Right renal cortex interstitium (tissue), 3 donors: ENCODE results near the gene ASPSCR1. TPM values are rescaled to one million over a fixed set of nuclear protein-coding genes. Genes with fewer than 3 reads are reported as not detected.
A peak's percentile ranks its signal among the peaks of the same experiment; 100 is the strongest.

ENCODE experiments used
- DNase-seq, 3 donors: peaks; one replicate each; pipeline ENCODE4 v3.0.0-alpha.2; 2013; ENCODE audit warnings: low read depth in 3 of 3, low spot score in 2 of 3
- polyA plus RNA-seq, 3 donors: library from polyadenylated mRNA; unstranded; fragments of 120-200 nt; gene quantifications; one replicate each; pipeline ENCODE4 v1.2.1, GENCODE V29; 2013; ENCODE audit not compliant: insufficient read length in 3 of 3

The ASPSCR1 gene
- polyA plus RNA-seq, 3 donors = 19.1 to 23.3 (median 19.8) TPM

DNA sequence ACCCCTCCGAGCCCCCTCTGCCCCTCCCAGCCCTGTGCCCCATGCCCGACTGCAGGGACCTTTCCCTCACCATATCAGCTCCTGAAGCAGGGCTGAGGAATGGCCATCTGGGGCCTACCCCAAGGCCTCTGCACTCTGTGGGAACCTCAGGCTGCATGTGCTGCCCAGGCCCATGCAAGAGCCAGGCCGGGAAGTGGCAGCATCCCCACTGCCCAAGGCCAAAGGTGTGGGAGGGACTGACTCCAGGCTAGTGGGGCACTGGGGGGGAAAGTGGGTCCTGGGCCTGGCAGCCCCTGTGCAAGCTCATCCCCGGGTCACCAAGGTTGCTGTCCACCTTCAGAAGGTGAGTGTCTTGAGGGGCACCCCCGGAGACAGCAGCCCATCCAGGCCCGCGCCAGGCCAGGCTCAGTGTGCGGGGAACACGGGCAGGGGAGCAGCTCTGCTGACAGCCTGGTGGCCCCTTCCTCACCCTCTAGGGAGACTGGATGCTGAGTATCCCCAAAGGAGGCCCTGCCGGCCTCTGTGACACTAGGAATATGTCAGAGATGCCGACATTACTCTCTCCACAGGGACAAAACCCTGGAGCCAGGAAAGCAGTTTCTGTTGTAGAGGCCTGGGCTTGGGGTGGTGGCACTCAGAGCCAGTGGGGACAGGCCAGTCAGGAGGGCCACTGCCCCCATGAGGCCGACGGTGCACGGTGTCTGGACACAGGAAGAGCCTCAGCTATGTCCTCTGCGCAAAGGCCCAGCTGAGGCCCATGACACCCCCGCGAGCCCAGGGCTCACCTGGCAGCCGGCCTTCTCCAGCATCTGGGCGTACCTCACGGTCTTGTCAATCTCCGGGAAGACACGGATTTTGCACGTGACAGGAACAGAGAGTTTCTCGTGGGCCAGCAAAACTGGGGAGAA is 84.9 kb downstream of the ASPSCR1 start:
- no peak for DNase-seq

DNA sequence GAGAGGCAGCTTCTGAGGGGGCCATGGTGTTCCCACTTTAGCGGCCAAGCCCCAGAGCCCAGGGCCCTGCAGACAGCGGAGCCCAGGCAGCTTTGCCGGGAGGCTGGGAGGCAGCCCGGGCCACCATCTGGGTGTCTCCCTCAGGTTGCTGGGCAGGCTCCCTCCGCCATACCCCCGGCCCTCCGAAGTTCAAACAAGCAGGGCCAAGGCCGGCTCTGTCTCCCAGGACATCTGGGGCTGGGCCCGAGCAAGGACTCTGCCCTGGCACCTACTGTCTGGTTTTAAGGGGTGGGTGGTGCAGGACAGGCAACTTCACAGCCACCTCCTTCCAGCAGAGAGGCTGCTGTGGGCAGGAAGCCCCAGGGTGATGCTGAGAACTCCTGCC is 85.5 kb downstream of the ASPSCR1 start:
- DNase-seq = no peak

DNA sequence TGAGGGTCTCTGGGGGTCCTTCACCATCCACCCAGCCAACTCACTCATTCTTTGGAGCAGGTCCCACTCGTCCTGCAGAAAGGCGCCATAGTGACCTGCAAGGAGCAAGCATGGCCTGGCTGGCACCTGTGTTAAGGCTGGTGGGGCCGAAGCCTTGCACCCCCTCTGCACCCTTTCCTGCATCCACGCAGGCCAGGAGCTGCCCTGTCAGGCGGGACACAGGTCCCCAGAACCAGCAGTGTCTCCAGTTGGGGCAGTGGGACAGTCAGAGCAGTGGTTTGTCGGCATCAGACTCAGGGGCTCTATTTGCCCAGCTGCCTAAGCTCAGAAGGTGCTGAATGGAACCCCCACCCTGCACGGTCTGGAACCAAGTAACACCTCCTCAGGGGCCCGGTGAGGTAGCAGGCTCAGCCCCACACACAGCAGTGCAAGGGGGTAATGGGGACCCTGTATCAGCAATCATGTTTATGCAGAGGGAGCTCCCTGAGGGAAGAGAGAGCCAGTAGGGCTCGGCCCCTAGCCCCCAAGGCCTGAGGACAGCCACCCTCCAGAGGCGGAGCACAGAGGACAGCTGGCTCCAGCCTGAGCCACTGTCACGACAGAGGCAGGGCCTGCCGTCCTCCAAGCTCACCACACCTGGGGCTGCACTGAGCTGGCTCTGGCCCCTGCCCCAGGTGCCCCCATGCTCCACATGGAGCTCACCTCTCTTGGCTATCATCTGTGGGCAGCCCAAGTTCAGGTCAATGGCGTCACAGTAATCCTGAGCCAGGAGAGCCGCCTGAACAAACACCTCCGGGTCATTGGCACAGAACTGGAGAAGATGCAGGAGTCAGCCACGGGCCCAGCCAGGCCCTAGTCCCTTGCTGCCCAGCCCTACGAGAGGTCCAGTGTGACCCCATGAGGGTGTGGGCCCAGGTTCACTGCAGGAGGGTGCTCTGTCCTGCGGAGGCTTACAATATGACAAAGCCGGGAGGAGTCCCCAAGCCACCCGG is 86.3 kb downstream of the ASPSCR1 start:
- DNase-seq = no peak

DNA sequence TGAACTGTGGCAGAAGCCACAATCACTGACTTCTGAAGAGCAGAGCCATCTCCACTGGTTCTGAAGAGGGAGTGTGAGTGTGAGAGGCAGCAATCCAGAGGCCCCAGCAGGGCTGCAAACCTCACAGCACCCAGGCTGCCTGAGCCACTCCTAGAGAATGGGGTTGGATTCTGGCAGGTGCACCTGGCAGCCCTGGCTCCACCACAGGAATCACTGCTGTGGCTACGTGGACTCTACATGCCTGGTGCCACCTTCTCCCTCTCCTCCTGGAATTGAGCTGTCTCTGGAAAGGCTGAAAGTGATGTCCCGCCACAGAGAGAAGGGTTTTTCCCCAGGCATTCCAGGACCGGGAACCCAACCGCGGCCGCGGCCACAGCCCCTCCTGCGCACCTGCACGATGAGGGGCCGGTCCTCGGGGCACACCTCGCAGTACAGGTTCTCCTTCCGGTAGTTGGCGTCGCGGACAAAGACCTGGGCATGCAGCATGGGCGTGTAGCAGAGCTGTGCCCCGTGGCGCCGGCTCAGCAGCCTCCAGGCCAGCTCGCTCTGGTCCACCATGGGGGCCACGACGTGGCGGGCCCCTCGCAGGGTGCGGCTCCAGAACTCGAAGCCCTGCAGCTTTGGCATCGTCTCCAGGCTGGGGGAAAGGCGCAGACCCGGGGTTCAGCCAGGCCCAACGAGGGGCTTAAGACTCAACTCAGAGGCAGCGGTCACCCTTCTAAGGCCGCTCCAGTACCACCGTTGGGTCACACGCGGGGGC is 87.2 kb downstream of the ASPSCR1 start:
- DNase-seq = no peak

DNA sequence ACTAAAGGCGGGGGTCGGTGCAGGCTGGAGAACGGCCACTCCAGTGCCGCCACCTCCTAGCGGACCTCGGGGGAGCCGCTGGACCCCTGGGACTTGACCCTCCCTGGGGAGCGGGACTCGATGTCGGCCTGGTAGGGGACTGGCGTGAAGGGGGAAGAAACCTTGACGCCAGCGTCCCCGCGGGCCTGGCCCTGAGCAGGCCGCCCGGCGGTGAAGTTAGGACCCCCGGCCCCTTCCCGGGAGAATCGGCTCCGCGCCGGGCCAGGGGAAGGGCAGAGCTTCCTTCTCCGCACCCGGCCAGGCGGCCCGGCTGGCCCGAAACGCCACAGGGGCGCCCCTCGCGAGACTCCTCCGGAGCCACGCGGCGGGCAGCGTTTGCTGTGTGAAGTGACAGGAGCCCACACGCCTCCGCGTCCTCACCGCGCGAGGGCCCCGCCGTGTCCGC is 87.8 kb downstream of the ASPSCR1 start:
- DNase-seq = no peak

DNA sequence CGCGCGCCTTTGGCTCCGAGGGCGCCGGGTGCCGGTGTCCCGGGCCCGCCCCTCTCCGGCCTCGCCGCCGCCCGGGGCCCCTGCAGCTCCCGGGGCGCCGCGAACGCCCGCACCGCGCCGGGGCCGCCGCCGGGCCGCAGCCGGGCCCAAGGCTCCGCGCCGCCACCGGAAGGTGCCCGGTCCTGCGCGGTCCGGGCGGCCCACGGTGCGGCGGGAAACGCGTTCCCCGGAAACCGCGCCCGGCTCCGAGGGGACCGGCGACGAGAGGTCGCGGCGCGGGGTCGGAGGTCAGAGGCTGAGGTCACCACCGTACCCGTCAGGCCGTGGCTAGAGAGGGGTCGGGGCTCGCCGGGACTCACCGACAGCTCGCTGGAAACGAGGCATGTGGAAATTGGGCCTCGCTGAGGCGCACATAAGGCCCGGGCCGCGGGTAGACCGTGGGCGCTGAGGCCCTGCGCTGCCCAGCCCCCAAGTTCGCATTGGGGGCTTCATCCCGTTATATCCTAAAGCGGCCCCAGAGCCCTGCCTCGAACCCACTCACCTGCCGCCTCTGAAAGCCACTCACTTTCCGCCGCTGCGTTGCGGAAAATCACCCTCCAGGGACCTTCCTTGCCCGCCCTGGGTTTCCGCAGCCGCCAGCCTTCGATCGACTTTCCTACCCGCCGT is 88.3 kb downstream of the ASPSCR1 start, which contains the start of gene DUS1L:
Gene DUS1L (minus strand): TSS at position 167 of the 666 bp plus-strand sequence. CDS start 745 bp downstream, outside the sequence.
- DNase-seq = peak in 2 of 3 donors; percentile 15 to 16

Other genes with a start within 250 kb of the ASPSCR1 start
- 1 to 10 TPM; 5.7 to 8.3 (median 7.6) TPM for gene GCGR, start 173.5 kb upstream of the ASPSCR1 start, polyA plus RNA-seq
- 10 to 100 TPM; 60.4 to 76.8 (median 65.9) TPM for gene MCRIP1, start 144.3 kb upstream of the ASPSCR1 start, polyA plus RNA-seq
- under 1 TPM in 2 of 3 donors, not detected in 1; 0.17 to 0.26 TPM for gene PPP1R27, start 142.6 kb upstream of the ASPSCR1 start, polyA plus RNA-seq
- 100 to 1,000 TPM; 445 to 458 (median 450) TPM for gene P4HB, start 117.1 kb upstream of the ASPSCR1 start, polyA plus RNA-seq
- 100 to 1,000 TPM; 132 to 153 (median 145) TPM for gene ARHGDIA, start 106.3 kb upstream of the ASPSCR1 start, polyA plus RNA-seq
- 10 to 100 TPM; 67.4 to 69.3 (median 68.9) TPM for gene ALYREF, start 86.0 kb upstream of the ASPSCR1 start, polyA plus RNA-seq
- gene ANAPC11, start 85.9 kb upstream of the ASPSCR1 start, polyA plus RNA-seq = 10 to 100 TPM; 58.0 to 86.9 (median 77.8) TPM
- gene NPB, start 75.4 kb upstream of the ASPSCR1 start, polyA plus RNA-seq = 1 to 10 TPM in 2 of 3 donors, under 1 TPM in 1; 0.96 to 1.4 (median 1.1) TPM
- gene PCYT2, start 66.2 kb upstream of the ASPSCR1 start, polyA plus RNA-seq = 10 to 100 TPM; 45.8 to 49.9 (median 47.7) TPM
- gene SIRT7, start 59.5 kb upstream of the ASPSCR1 start, polyA plus RNA-seq = 10 to 100 TPM in 1 of 3 donors, 1 to 10 TPM in 2; 8.6 to 10.3 (median 10.0) TPM
- 10 to 100 TPM; 10.4 to 12.3 (median 11.9) TPM for gene MAFG, start 49.9 kb upstream of the ASPSCR1 start, polyA plus RNA-seq
- gene PYCR1, start 40.3 kb upstream of the ASPSCR1 start, polyA plus RNA-seq = 10 to 100 TPM; 21.5 to 24.1 (median 23.1) TPM
- gene MYADML2, start 30.4 kb upstream of the ASPSCR1 start, polyA plus RNA-seq = under 1 TPM in 2 of 3 donors, not detected in 1; 0.07 to 0.08 TPM
- 1 to 10 TPM; 1.3 to 2.1 (median 2.0) TPM for gene NOTUM, start 16.4 kb upstream of the ASPSCR1 start, polyA plus RNA-seq
- gene CENPX, start 45.2 kb downstream of the ASPSCR1 start, polyA plus RNA-seq = 10 to 100 TPM; 36.0 to 39.1 (median 38.3) TPM
- gene LRRC45, start 45.7 kb downstream of the ASPSCR1 start, polyA plus RNA-seq = 10 to 100 TPM; 11.0 to 12.9 (median 11.9) TPM
- 1 to 10 TPM; 8.2 to 9.3 (median 8.2) TPM for gene RAC3, start 54.0 kb downstream of the ASPSCR1 start, polyA plus RNA-seq
- 10 to 100 TPM; 79.3 to 90.0 (median 89.4) TPM for gene DCXR, start 60.1 kb downstream of the ASPSCR1 start, polyA plus RNA-seq
- 10 to 100 TPM; 34.4 to 35.7 (median 34.4) TPM for gene RFNG, start 74.2 kb downstream of the ASPSCR1 start, polyA plus RNA-seq
- gene GPS1, start 74.3 kb downstream of the ASPSCR1 start, polyA plus RNA-seq = 100 to 1,000 TPM in 2 of 3 donors, 10 to 100 TPM in 1; 96.7 to 104 (median 103) TPM
- gene DUS1L, start 88.2 kb downstream of the ASPSCR1 start, polyA plus RNA-seq = 10 to 100 TPM; 61.6 to 70.0 (median 67.7) TPM
- 10 to 100 TPM; 26.6 to 34.2 (median 26.6) TPM for gene FASN, start 120.6 kb downstream of the ASPSCR1 start, polyA plus RNA-seq
- gene CCDC57, start 235.2 kb downstream of the ASPSCR1 start, polyA plus RNA-seq = 10 to 100 TPM; 31.9 to 35.2 (median 35.0) TPM